RWPE1 (cell line): ENCODE data around the gene ZBTB7C.

Experiments used
- CTCF ChIA-PET: fragments of 350-600 bp; sonication (Branson Sonifier 250); formaldehyde crosslinking; extraction: SDS; loops from one replicate; lab custom pipeline; 2021; lab: Yijun Ruan, JAX
- POLR2A ChIA-PET: fragments of 400-600 bp; formaldehyde crosslinking; extraction: SDS; loops from one replicate; lab custom pipeline; 2020; ENCODE audit warnings: antibody characterized with exemption; ENCODE audit not compliant: low non-redundant PET; lab: Yijun Ruan, JAX
- DNase-seq: peaks from one replicate; pipeline ENCODE4 v3.0.0; 2012; ENCODE audit warnings: low spot score
- H3K27ac ChIP-seq: fragments of 450-650 bp; 2 replicates; pipeline ENCODE4 v1.5.1; 2017
- CTCF ChIP-seq: fragments of 450-650 bp; conservative IDR thresholded peaks from 2 replicates; pipeline ENCODE4 v1.5.1; 2017; ENCODE audit warnings: low read depth, mild to moderate bottlenecking

The ZBTB7C gene

GRCh38 chr18:48374423-48375149 lies 34.6 kb downstream of the ZBTB7C start:
- ChIA-PET CTCF (interaction anchor here (0.9 kb wide), 1 partner anchor 70 kb away, joined by 4 read pairs; no protein-coding TSS in a partner anchor), POLR2A (no interaction called here)
- no peak for DNase-seq
- H3K27ac ChIP-seq = no peak overlapping the region
- TF ChIP-seq CTCF = no peak

- no peak for TF ChIP-seq CTCF
- POLR2A ChIA-PET = no interaction called here
- no peak for DNase-seq
- H3K27ac ChIP-seq = no peak overlapping the region
- CTCF ChIA-PET = no interaction called here
Measured at GRCh38 chr18:48371854-48372602, 37.2 kb downstream of the ZBTB7C start.

- TF ChIP-seq CTCF = no peak
- ChIA-PET CTCF (no interaction called here), POLR2A (no interaction called here)
- no peak for DNase-seq
- no peak overlapping the region for H3K27ac ChIP-seq
Measured at GRCh38 chr18:48367557-48367956, 41.6 kb downstream of the ZBTB7C start.

GRCh38 chr18:48365965-48366364 lies 43.2 kb downstream of the ZBTB7C start:
- ChIA-PET CTCF (no interaction called here), POLR2A (no interaction called here)
- no peak overlapping the region for H3K27ac ChIP-seq
- no peak for DNase-seq
- TF ChIP-seq CTCF = no peak

- DNase-seq = no peak
- POLR2A ChIA-PET = no interaction called here
- H3K27ac ChIP-seq = no peak overlapping the region
- no peak for TF ChIP-seq CTCF
- CTCF ChIA-PET = no interaction called here
Measured at GRCh38 chr18:48364146-48364545, 45.0 kb downstream of the ZBTB7C start.

- POLR2A ChIA-PET = no interaction called here
- H3K27ac ChIP-seq = no peak overlapping the region
- CTCF ChIA-PET = no interaction called here
- no peak for DNase-seq
- no peak for TF ChIP-seq CTCF
Measured at GRCh38 chr18:48363175-48363574, 46.0 kb downstream of the ZBTB7C start.
